BE2C (cell line): Measurements from ENCODE around the gene ATP2A2.

Source experiments
- DNase-seq: peaks from one replicate; pipeline ENCODE4 v3.0.0-alpha.2; 2020
- H3K27me3 ChIP-seq: fragments of 250-450 bp; sonication (Bioruptor Pico); 2 replicates; pipeline ENCODE4 v1.5.1; 2020; ENCODE audit warnings: mild to moderate bottlenecking
- H3K36me3 ChIP-seq: fragments of 250-450 bp; sonication (Bioruptor Pico); 2 replicates; pipeline ENCODE4 v1.5.1; 2020; ENCODE audit warnings: mild to moderate bottlenecking
- H3K4me1 ChIP-seq: fragments of 250-450 bp; sonication (Bioruptor Pico); 2 replicates; pipeline ENCODE4 v1.5.1; 2020
- H3K4me3 ChIP-seq: 2 replicates; pipeline ENCODE4 v1.5.1; 2011; ENCODE audit warnings: low read depth, low read length
- H3K9me3 ChIP-seq: fragments of 250-450 bp; sonication (Bioruptor Pico); 2 replicates; pipeline ENCODE4 v1.5.1; 2020
- TF ChIP-seq, protein P1 (sequence below): IDR thresholded peaks from 2 replicates; pipeline ENCODE4 v1.5.1; 2012; ENCODE audit warnings: mild to moderate bottlenecking, low read depth, low read length

Gene ATP2A2

DNA sequence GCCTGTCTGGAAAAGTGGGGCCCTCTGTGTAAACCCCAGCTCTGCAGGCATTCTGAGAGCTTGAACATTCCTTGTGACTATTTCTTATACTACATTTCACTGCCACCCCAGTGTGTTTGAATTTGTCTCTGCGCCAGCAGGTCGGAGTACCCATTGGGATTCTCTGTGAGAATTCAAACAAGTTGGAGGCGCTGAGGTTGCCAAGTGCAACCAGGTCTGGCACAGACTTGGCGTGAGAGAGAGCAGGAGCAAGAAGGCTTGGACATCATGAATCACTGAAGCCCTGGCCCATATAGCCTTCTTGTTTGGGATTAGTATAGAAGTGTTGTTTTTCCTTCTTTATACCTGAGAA is 33.0 kb upstream of the ATP2A2 start:
- H3K4me1 ChIP-seq = peaks cover 11% of the 10 kb centered on the region
- no peaks in the 10 kb centered on the region for H3K36me3 ChIP-seq
- H3K4me3 ChIP-seq = no peak overlapping the region
- H3K27me3 ChIP-seq = no peaks in the 10 kb centered on the region
- no peaks in the 10 kb centered on the region for H3K9me3 ChIP-seq
- no peak for DNase-seq
- TF ChIP-seq, protein P1, sequence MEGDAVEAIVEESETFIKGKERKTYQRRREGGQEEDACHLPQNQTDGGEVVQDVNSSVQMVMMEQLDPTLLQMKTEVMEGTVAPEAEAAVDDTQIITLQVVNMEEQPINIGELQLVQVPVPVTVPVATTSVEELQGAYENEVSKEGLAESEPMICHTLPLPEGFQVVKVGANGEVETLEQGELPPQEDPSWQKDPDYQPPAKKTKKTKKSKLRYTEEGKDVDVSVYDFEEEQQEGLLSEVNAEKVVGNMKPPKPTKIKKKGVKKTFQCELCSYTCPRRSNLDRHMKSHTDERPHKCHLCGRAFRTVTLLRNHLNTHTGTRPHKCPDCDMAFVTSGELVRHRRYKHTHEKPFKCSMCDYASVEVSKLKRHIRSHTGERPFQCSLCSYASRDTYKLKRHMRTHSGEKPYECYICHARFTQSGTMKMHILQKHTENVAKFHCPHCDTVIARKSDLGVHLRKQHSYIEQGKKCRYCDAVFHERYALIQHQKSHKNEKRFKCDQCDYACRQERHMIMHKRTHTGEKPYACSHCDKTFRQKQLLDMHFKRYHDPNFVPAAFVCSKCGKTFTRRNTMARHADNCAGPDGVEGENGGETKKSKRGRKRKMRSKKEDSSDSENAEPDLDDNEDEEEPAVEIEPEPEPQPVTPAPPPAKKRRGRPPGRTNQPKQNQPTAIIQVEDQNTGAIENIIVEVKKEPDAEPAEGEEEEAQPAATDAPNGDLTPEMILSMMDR = no peak

DNA sequence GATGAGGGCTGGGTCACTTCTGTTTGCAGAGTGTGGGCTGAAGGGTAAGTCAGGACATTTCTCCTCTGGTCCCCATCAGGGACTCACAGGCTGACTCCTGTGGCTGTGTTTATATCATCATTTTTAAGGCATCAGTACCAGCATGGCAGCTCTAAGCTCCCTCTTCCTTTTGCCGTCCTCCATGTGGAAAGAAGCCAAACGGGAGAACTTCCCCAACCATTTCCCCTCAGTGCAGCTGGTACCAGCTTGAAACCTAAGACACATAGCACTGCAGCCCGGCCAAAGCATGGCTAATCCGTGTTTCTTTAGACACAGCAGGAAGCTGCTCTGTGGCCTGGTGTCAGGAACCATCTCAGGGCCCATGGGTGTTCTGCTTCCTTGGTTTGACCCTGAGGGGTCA is 31.9 kb upstream of the ATP2A2 start:
- no peak for DNase-seq
- Histone ChIP-seq H3K27me3 (no peaks in the 10 kb centered on the region), H3K4me3 (no peak overlapping the region), H3K4me1 (peaks cover 11% of the 10 kb centered on the region), H3K9me3 (no peaks in the 10 kb centered on the region), H3K36me3 (no peaks in the 10 kb centered on the region)
- TF ChIP-seq, protein P1 = no peak

DNA sequence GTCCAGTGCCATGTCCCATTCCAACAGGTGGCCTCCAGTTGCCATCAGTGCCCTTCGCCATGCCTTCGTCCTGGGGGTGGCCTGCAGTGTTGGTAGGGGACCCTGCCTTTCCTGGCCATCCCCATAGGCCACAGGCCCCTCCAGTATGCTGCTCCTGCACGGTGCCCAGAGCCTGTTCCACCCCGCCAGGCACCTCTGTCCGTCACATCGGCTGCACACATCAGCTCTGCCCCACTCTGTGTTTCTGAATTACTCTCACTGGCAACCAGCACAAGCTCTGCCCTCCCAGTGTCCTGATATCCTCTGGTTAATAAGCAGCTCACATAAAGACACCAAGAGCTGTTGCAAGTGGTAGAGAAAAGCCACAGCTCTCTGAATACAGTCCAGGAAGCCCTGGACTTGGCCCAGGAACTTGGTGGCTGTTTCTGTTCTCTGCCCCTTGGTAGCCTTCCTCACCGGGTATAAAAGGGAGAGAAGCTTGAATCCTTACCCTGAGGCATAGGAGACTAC is 31.3 kb upstream of the ATP2A2 start:
- TF ChIP-seq, protein P1 = no peak
- Histone ChIP-seq H3K27me3 (no peaks in the 10 kb centered on the region), H3K4me1 (peaks cover 11% of the 10 kb centered on the region), H3K36me3 (no peaks in the 10 kb centered on the region), H3K4me3 (no peak overlapping the region), H3K9me3 (no peaks in the 10 kb centered on the region)
- no peak for DNase-seq

DNA sequence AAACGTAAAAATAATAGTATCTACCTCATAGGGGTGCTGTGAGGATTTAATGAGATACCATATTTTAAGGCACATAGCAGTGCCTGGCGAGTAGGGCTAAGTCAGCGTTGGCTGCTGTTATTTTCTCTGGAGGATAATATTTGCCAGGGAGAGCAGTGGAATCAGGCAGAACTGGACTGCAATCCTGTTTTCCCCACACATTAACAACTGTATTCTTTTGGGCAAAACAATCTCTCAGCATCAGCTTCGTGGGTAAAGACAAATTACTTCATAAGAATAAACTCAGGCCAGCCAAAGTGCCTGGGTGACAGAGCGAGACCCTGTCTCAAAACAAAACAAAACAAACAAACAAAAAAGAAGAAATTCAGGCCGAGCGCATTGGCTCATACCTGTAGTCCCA is 29.7 kb upstream of the ATP2A2 start:
- DNase-seq = no peak
- TF ChIP-seq, protein P1 = no peak
- Histone ChIP-seq H3K4me1 (peaks cover 11% of the 10 kb centered on the region), H3K9me3 (no peaks in the 10 kb centered on the region), H3K4me3 (no peak overlapping the region), H3K27me3 (no peaks in the 10 kb centered on the region), H3K36me3 (no peaks in the 10 kb centered on the region)

DNA sequence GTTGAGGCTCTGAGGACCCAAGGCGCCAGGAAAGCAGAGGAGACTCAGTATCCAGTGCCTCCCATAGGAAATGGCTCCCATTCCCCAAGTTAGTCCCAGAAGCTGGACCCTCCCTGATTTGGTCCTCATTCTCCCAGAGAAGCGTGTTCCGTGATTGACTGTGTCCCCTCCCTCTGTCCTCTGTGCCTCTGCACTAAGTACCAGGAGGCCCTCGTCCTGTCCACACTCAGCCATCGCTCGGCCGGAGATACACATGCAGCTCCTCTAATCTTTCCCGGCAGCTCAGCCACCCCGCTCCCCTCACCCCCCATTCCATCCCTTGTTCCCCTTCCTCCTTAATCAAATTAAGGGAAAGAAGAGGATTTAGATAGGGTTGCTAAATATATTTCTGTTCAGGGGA is 28.3 kb upstream of the ATP2A2 start:
- Histone ChIP-seq H3K27me3 (no peaks in the 10 kb centered on the region), H3K9me3 (no peaks in the 10 kb centered on the region), H3K4me3 (peak overlapping the region; percentile 28), H3K36me3 (no peaks in the 10 kb centered on the region), H3K4me1 (peaks cover 3% of the 10 kb centered on the region)
- TF ChIP-seq, protein P1 = no peak
- DNase-seq = no peak

DNA sequence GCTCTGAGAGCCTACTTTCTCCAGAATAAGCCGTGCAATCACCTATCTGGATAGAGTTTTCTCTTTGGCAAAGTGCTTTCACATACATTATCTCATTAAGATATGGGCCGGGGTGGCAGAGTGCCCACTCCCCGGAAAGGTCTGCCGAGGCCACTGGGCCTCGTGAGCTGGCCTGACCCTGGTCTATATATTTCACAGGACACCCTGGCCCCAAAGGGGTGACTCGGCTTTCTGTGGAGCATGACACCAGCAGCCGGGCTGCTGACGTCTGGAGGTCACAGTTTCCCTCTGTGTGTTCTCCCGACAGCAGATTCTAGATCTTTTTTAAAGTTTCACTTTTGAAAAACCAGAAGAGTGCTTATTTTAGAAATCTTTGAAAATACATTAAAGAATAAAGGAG is 27.9 kb upstream of the ATP2A2 start:
- Histone ChIP-seq H3K4me1 (peaks cover 3% of the 10 kb centered on the region), H3K4me3 (peak overlapping the region; percentile 28), H3K9me3 (no peaks in the 10 kb centered on the region), H3K27me3 (no peaks in the 10 kb centered on the region), H3K36me3 (no peaks in the 10 kb centered on the region)
- TF ChIP-seq, protein P1 = no peak
- no peak for DNase-seq
